ENCODE data around the gene AVEN.

Gene AVEN

DNA sequence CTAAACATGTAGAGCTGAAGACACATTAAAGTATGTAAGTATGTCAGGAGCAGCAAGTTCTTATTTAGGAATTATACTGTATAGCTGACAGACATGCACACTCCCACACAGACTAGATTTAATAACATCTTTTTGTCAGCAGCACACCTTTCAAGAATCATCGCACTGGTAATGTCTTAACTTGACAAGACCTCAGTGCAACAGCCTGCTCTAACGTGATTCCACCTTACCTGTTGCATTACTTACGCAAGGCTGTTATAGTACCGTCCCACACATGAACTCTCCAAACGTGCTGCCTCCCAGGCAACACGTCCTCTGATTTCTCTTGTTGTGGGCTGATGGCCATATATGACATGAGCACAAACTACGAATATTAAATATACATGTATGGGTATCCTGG is 58.8 kb downstream of the AVEN start:
- H3F3A ChIP-seq (ENCODE audit: low read depth), result no peaks in the 10 kb centered on the region
- H3K9ac ChIP-seq (ENCODE audit: low read depth, low read length, poor library complexity, severe bottlenecking), result no peak overlapping the region
- H3K9me3 ChIP-seq (ENCODE audit: insufficient read depth, low read depth, low read length), result no peaks in the 10 kb centered on the region
- no peaks in the 10 kb centered on the region for H3K27me3 ChIP-seq (ENCODE audit: insufficient read depth, low read length, poor library complexity, severe bottlenecking)
- H3K9me2 ChIP-seq (replicated peaks; ENCODE audit: low read depth, low read length), result no peaks in the 10 kb centered on the region
- H3K4me2 ChIP-seq (ENCODE audit: low read depth, low read length, poor library complexity, severe bottlenecking), result no peak overlapping the region
- no peaks in the 10 kb centered on the region for H3K79me2 ChIP-seq (ENCODE audit: insufficient read depth, low read length)
- no peaks in the 10 kb centered on the region for H4K20me1 ChIP-seq (ENCODE audit: insufficient read depth, low read length, poor library complexity, severe bottlenecking)
- no peak overlapping the region for H2AFZ ChIP-seq (ENCODE audit: low read length)
- H3K4me1 ChIP-seq (ENCODE audit: insufficient read depth, low read length, poor library complexity, severe bottlenecking), result no peaks in the 10 kb centered on the region
- no peak overlapping the region for H3K4me3 ChIP-seq (ENCODE audit: low read length, poor library complexity, severe bottlenecking)
- no peaks in the 10 kb centered on the region for H3K36me3 ChIP-seq (ENCODE audit: insufficient read depth, low read length)
- no peak for TF ChIP-seq EZH2phosphoT487 (IDR thresholded peaks at IDR 0.05; ENCODE audit: borderline replicate concordance)
- TF ChIP-seq CTCF (conservative IDR thresholded peaks at IDR 0.05; ENCODE audit: low read length), result no peak

DNA sequence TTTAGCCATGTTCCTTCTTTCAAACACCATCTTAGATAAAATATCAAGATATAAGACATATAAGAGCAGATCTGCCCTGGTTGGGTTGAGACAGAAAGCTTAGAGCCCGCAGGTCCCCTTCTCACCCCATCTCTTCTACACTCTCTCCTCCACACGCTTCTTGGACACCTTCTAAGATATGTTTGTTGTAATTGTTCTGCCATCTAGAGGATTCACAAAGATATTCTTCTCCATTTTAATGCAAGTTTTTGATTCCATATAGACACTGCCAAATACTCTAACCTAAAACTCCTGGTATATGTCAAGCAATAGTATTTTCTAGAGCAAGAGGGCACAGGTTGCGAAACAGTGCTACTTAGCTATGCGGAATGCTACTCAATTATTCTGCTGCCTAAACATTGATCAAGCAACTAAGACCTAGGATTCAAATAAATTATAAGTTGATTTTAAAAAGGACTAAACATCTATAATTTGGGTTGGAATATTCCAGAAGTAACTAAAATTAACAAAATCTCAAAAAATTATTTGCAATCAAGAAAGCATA is 63.9 kb downstream of the AVEN start:
- Histone ChIP-seq H3K9me3 (ENCODE audit: insufficient read depth, low read depth, low read length) (no peaks in the 10 kb centered on the region), H3K27me3 (ENCODE audit: insufficient read depth, low read length, poor library complexity, severe bottlenecking) (no peaks in the 10 kb centered on the region), H3F3A (ENCODE audit: low read depth) (no peaks in the 10 kb centered on the region)

GRCh38 chr15:33971811-33972210 is 67.2 kb downstream of the AVEN start:
- Histone ChIP-seq H3K4me3 (ENCODE audit: low read length, poor library complexity, severe bottlenecking) (no peak overlapping the region), H3F3A (ENCODE audit: low read depth) (no peaks in the 10 kb centered on the region), H3K79me2 (ENCODE audit: insufficient read depth, low read length) (no peaks in the 10 kb centered on the region), H3K4me2 (ENCODE audit: low read depth, low read length, poor library complexity, severe bottlenecking) (no peak overlapping the region), H3K9me2 (replicated peaks; ENCODE audit: low read depth, low read length) (no peaks in the 10 kb centered on the region), H3K9me3 (ENCODE audit: insufficient read depth, low read depth, low read length) (no peaks in the 10 kb centered on the region), H3K9ac (ENCODE audit: low read depth, low read length, poor library complexity, severe bottlenecking) (no peak overlapping the region), H2AFZ (ENCODE audit: low read length) (no peak overlapping the region), H4K20me1 (ENCODE audit: insufficient read depth, low read length, poor library complexity, severe bottlenecking) (no peaks in the 10 kb centered on the region), H3K4me1 (ENCODE audit: insufficient read depth, low read length, poor library complexity, severe bottlenecking) (no peaks in the 10 kb centered on the region), H3K27me3 (ENCODE audit: insufficient read depth, low read length, poor library complexity, severe bottlenecking) (no peaks in the 10 kb centered on the region), H3K36me3 (ENCODE audit: insufficient read depth, low read length) (no peaks in the 10 kb centered on the region)
- TF ChIP-seq CTCF (conservative IDR thresholded peaks at IDR 0.05; ENCODE audit: low read length) (no peak), EZH2phosphoT487 (IDR thresholded peaks at IDR 0.05; ENCODE audit: borderline replicate concordance) (no peak)

More for the DNA sequence above, 63.9 kb downstream of the AVEN start:
- H2AFZ ChIP-seq (ENCODE audit: low read length), result no peak overlapping the region
- H3K79me2 ChIP-seq (ENCODE audit: insufficient read depth, low read length), result no peaks in the 10 kb centered on the region
- no peaks in the 10 kb centered on the region for H3K4me1 ChIP-seq (ENCODE audit: insufficient read depth, low read length, poor library complexity, severe bottlenecking)
- no peaks in the 10 kb centered on the region for H4K20me1 ChIP-seq (ENCODE audit: insufficient read depth, low read length, poor library complexity, severe bottlenecking)
- no peak for TF ChIP-seq EZH2phosphoT487 (IDR thresholded peaks at IDR 0.05; ENCODE audit: borderline replicate concordance)
- peak; percentile 34 for TF ChIP-seq CTCF (conservative IDR thresholded peaks at IDR 0.05; ENCODE audit: low read length)
- no peak overlapping the region for H3K9ac ChIP-seq (ENCODE audit: low read depth, low read length, poor library complexity, severe bottlenecking)
- H3K4me3 ChIP-seq (ENCODE audit: low read length, poor library complexity, severe bottlenecking), result no peak overlapping the region
- H3K9me2 ChIP-seq (replicated peaks; ENCODE audit: low read depth, low read length), result no peaks in the 10 kb centered on the region
- no peak overlapping the region for H3K4me2 ChIP-seq (ENCODE audit: low read depth, low read length, poor library complexity, severe bottlenecking)
- H3K36me3 ChIP-seq (ENCODE audit: insufficient read depth, low read length), result no peaks in the 10 kb centered on the region
